Activated CD4-positive, alpha-beta T cell treated with anti-CD3 and anti-CD28 coated beads for 1 hour (primary cell): ENCODE measurements around the gene TENT5C.
A peak's percentile ranks its signal among the peaks of the same experiment; 100 is the strongest.

Experiments used
- DNase-seq: peaks from one replicate; pipeline ENCODE4 v3.0.0-alpha.2; 2020

The TENT5C gene

DNA sequence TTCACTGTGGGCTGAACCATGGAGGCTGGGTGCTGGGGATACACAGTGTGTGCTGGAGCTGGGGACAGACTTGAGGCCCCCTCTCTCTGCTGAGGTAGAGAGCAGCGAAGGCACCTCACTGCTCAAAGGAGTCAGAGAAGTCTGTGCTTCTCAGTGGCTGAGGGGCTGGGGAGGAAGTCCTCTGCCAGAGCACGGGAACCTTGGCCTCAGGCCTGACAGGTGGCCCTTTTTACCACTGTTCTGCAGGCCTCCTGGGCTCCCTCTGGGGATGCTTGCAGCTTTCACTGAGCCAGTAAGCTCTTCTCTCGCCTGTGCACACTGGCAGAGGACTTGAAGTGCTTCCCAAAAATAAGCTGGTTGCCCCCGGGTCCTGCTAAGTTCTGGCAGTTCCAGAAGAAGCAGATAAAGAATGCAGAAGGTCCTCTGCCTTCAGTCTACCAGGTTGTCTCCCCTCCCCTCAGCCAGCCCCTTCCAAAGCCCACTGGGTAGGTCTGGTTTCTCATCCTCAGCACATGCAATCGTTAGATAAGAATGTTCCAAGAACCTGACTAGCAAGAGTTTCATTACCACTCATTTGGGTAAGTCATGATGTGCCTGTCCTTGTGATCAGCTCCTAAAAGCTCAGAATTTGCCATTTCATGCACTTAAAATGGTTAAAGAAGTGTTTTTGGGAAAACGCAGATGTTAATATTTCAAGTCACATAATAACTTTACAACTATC is 53.9 kb downstream of the TENT5C start:
- no peak for DNase-seq

DNA sequence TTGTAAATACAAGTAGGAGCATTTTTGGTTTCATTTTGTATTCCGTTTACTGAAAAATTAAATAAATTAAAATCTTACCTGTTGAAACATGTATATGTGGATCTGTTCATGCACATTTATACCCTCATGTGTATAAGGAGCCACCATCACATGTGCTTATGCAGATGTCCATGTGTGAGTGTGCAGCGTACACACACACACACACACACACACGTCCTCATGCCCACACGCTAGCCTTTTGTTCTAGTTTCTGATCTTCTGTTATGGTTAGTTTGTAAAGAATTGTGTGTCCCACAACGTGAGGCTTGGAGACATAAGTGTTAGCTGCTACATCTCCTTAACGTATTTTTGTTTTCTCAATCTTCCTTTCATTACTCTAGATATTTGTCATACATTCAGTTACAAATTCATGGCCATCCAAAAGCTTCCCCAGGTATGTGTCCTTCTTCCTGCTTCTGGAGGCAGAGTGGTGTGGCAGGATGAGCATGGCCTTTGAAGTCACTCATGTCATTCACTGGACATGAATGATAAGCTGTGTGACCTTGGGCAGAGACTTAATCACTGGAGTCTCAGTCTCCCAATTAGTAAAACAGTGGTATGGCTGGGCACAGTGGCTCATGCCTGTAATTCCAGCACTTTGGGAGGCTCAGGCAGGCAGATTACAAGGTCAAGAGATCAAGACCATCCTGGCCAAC is 54.6 kb downstream of the TENT5C start:
- no peak for DNase-seq

DNA sequence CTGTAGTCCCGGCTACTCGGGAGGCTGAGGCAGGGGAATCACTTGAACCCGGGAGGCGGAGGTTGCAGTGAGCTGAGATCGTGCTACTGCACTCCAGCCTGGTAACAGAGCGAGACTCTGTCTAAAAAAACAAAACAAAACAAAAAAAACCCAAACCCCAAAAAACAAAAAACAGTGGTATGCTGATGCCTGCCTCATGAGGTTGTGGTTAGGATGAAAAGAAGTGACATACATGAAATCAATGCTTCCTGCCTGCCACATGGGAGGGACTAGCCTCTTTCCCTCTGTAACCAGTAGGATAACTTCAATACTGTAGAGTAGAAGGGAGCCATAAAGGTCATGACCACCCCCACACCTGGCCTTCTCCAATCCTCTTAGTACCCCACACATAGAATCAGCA is 55.2 kb downstream of the TENT5C start:
- no peak for DNase-seq

DNA sequence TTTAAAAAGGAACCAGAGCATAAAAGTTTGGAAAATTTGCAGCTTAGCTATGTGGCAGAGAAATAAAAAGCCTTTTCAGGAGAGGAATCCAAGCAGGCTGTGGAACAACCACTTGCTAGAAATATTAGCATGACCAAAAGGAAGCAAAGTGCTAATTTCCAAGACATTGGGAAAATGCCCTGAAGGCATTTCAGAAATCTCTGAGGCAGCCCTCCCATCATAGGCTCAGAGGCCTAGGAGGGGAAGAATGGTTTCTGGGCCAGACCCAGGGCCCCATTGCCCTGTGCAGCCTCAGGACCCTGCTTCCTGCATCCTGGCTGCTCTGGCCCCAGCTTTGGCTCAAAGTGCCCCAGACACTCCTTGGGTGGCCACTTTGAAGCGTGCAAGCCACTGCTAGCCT is 56.8 kb downstream of the TENT5C start:
- DNase-seq, result no peak

DNA sequence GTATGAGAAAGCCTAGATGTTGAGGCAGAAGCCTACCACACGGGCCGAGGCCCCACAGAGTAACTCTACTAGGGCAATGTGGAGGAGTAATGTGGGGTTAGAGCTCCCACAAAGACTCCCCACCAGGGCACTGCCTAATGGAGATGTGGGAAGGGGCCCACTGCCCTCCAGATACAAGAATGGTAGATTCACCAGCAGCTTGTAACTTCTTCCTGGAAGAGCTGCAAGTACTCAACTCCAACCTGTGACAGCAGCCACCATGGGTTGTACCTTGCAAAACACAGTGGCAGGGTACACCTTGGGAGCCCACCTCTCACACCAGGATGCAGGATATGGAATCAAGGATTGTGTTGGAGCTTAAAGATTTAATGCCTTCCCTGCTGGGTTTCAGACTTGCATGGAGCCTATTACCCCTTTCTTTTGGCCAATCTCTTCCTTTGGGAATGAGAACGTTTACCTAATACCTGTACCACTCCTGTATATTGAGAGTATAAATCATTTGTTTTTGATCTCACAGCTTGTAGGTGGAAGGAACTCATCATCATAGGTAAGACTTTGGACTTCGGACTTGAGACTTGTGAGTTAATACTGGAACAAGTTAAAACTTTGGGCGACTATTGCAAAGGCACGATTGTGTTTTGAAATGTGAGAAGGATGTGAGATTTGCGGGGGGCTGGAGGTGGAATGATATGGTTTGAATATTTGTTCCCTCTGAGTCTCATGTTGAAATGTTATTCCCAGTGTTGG is 57.5 kb downstream of the TENT5C start:
- DNase-seq, result no peak

DNA sequence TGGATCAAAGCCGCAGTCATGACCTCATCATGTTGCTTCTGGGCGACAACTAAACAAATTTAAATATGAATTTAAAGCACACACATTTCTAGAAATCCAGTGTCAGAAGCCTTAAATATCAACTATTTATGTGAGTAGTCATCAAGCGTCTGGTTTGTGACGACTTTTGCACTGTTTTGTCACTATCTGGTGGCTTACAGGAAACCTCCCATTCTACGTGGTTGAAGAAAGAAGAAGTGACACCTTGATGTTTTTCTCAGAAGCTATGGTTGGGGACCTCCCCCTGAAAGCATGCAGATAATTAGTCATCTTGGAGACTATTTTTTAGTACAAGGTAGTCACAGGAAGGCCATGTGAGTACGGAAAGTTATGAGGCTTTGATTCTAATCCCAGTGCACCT is 58.5 kb downstream of the TENT5C start:
- DNase-seq, result no peak

DNA sequence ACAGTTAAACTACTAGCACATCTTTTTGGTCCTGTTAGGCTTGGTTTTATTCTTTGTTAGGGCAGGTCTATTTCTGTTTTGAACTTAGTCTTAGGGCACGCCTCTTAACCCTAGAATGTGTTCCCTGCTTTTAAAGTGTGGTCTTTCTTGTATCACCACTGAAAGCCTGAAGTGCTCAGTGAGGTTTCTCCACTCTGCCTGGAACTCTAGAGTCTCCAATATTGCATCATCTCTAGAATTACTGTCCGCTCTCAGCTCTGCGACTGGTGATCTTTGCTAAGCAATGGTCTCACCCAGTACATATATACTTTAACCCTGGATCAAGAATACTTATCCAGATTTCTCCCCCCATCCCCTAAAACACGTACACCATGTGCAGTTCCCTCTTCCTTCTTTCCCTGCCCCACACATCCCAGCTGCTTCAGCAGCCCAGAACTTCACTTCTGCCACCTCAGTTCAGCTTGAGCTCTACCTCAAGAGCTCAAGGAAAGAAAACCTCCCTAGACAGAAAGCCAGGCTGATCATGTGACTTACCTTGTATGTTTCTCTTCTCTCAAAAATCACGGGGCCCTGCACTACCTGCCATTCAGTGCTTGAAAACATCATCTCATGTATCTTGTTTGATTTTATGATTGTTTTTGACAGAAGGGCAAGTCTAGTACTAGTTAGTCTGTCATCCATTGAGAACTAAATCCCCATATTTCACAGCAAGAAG is 59.9 kb downstream of the TENT5C start:
- DNase-seq, result no peak

DNA sequence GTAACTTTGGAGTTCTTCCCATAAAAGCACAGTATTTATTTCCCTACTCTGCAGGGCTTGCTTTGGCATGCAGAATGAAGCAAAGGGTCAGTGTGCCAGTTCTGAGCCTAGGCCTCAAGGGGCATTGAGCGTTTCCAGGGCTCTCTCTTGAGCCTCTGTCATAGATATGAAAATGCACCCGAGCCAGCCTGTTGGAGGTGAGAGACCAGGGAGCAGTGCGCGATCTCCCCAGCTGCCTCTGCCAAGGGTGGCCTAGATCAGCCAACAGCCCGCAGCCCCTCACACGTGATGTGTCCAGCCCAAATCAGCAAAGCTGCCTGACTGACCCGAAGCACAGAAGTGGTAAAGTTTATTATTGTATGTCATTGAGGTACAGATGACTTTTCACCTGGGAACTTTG is 63.7 kb downstream of the TENT5C start:
- DNase-seq, result no peak

DNA sequence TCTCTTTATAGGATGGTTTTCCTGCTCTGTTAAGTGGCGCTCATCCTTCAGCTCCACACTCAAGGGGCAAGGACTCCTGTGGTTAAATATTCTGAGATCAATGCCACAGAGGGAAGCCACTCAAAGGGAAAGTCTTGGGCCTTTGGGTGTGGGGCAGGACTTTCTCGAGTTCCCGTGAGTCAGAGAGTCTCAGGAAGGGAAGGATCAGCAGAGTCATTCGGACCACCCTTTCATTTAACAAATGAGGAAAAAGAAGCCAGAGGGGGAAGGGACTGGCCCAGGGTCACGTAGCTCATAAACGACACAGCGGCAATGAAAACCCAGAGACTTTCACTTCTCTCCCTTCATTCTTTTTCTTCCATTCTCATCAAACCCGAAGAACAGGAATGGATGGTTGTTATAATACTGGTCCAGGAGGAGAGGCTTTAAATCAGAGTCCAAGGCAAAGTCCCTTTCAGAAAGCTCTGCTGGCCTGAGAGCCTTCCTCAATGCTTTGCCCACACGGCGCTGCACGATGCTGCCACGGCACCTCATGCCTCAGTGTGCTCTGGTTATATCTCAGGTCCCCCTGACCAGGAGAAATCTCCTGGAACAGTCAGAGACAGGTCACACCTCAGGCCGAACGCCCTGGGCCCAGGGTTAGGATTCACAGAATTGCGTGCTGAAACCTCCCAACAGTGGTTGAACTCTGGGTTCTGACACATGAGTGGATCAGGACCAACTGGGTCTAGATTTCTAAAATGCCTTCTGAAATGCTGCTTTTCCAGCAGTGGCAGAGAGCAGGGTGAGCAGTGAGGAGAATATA is 65.3 kb downstream of the TENT5C start:
- no peak for DNase-seq

DNA sequence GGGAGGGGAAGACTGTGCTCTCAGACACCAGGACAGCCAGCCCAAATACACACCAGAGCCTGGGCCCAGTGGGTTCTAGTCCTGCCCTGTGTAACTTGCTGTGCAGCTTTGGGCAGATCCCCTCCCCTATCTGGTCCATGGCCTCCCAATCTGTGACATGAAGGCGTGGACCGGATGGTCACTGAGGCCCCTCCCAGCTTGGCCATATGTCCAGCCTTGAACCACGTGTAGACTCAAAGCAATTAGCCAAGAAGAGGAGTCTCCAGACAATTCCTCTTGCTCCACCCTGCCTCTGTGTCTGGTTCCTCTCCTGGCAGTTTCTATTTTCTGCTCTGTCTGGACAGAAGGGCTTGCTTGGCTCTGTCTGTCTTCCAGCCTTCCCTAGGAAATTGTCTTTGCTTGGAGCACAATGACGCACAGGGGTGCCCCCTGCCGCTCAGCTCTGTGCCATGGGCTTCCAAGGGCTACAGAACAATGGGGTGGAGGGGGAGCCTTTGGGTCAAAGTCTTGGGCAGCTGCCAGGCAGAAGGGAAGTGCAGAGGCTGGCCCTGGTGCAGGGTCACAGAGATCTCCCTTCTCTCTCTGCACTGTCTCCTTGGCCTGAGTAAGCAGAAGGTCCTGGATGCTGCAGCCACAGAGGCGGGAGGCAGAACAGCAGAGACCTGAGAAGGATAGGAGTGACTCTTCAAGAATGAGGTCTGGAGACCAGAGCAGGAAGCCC is 66.1 kb downstream of the TENT5C start:
- no peak for DNase-seq

DNA sequence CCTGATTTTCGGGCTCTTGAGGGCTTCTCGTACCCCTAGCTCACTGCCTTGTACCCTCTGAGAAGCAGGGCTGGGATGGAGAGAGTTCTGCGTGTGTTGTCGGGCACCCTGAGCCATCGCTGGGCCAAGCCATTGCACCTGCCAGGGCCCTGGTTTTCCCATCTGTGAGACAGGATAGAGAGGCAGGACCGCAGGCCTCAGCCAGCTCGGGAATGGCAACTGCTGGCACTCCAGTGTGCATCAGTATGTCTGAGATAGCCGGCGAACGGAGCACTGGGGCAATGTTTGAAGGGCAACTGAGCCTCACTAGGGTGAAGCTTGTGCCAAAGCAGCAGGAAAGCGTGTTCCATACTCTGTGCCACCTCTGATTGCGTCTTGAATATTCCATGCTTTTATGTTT is 66.9 kb downstream of the TENT5C start:
- DNase-seq, result no peak

DNA sequence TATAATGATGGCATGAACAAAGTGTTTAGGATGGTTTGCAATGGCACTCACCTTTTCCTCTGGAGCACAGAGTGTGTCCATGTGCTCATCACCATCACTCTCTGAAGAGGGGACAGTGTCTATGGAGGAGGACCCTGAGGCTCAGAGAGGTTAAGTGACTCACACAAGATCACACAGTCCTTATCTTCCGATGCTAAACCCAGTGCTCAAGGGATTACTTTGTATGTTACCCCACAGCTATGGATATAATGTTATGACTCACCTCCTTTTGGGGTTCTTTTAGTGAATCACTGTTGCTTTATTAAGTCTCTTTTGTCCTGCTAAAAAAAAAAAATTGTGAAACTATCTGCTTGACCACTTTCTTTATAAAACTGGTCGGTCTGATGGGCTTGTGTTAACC is 67.6 kb downstream of the TENT5C start:
- DNase-seq, result no peak

DNA sequence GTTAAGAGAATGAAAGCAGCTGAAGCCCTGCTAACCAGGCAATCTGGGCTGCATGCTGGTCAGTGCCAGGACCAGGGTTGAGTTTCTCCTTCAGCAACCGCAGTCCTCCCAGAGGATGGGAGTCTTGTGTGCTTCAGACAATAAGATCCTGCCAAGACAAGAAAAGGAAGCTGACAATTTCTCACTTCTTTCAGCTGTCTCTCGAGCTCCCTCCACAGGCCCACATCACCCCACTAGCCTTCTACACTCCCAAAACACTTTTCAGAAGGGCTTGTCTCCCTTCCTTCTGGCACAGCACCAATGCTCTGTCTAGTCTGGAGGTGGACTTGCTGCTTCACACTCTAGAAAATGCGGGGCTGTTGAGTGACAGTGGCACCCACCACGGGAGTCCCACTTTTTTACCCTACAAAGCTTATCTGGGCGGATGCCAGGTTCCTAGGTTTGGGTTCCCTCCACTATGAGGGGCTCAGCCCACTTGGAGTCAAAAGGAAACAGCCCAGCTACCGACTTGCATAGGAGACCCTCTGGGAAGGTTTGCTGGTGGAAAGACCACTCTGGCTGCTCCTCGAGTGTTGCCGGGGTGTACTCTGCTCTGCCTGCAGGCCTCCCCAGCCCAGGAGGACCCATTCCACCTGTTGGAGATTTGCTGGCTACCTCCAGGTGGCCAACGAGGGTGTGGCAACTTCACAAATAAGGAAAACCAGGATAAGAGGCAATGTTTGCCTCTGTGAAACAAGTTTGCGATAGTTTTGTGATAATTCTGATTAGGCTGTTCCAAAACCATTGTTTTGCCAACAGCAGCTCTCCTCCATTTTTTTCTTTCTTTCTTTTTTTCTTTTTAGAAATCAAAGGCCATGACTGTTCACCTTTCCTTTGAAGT is 68.9 kb downstream of the TENT5C start:
- DNase-seq, result peak; percentile 30

DNA sequence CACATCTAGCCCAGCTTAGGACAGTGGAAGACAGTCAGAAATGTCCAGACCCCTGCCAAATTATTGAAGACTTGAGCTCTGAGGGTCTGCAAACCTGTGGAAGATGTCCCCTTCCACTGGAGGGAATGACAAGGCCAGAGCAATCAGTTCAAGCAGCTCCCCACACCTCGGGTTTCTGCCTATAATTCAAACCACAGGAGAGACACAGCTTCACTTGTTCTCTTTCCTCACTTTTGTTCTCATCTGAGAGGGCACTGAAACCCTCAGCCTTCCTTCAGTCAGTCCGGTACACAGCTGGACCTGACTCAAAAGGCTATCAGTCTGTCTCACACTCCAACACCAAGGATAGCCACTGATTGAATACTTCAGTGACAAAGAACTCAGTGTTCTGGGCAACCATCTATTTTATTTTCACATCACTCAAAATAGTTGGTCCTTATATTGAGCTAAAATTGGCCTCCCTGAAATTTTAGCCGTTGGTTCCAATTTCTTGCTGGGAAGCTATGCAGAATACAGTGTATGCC is 70.1 kb downstream of the TENT5C start:
- no peak for DNase-seq

DNA sequence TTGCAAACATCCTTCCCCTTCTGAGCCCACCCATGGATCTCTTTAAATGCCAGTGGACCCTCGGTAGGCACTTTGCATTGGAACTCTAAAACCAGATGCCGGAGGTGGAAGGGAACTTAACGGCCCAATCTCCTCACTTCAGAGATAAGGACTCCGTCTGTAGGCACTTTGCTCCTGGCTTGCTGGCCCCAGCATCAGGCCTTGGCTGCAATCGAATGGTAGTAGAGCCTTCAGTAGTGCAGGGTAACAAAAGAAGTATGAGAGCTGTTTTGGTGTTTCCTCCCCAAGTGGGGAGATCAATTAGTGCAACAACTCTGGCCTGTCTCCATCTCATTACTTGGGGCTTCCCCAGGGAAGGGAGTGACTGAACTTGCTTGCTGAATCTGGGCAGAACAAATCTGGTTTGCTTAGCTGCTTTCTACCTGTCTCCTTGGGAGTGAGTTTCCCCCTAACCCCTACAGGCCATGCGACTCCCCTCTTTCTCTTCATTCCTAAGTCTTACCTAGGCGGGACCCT is 70.8 kb downstream of the TENT5C start:
- no peak for DNase-seq
